A673 (cell line): Measurements from ENCODE around the gene BLOC1S3. TPM values are rescaled to one million over a fixed set of nuclear protein-coding genes. Genes with fewer than 3 reads are reported as not detected.
A peak's percentile ranks its signal among the peaks of the same experiment; 100 is the strongest.

ENCODE experiments used
- Bru-seq: library from RNA; stranded (reverse); fragments of 400-500 nt; gene quantifications from one replicate; lab custom pipeline; 2021; lab: Mats Ljungman, UMichigan
- BruChase-seq, 2 experiments: library from RNA; stranded (reverse); fragments of 400-500 nt; gene quantifications; one replicate each; lab custom pipeline; 2021; lab: Mats Ljungman, UMichigan
- BruUV-seq: library from RNA; stranded (reverse); fragments of 400-500 nt; replicated peaks from 2 replicates; lab custom pipeline; 2021; lab: Mats Ljungman, UMichigan
- CTCF ChIA-PET: fragments of 300-600 bp; sonication (Branson Sonifier 250); formaldehyde crosslinking; loops from one replicate; lab custom pipeline; 2022; ENCODE audit warnings: antibody characterized with exemption; lab: Charles Lee
- POLR2A ChIA-PET: fragments of 300-600 bp; sonication (Branson Sonifier 250); formaldehyde crosslinking; loops from one replicate; lab custom pipeline; 2022; ENCODE audit warnings: antibody characterized with exemption; ENCODE audit not compliant: low non-redundant PET; lab: Charles Lee
- DNase-seq: peaks from one replicate; pipeline ENCODE4 v3.0.0-alpha.2; 2015; ENCODE audit warnings: low spot score
- H3K27ac ChIP-seq: fragments of 200-600 bp; sonication (generic); 2 replicates; pipeline ENCODE4 v1.5.1; 2016; ENCODE audit warnings: mixed run types, low read depth, mild to moderate bottlenecking, mixed read lengths, antibody characterized with exemption, low read length; ENCODE audit not compliant: poor library complexity, severe bottlenecking
- H3K27me3 ChIP-seq: fragments of 200-600 bp; sonication (generic); replicated peaks from 2 replicates; pipeline ENCODE4 v1.6.1; 2017; ENCODE audit warnings: mixed run types, low read depth, mild to moderate bottlenecking, mixed read lengths, antibody characterized with exemption, low read length; ENCODE audit not compliant: insufficient read depth, poor library complexity
- H3K36me3 ChIP-seq: fragments of 200-600 bp; sonication (generic); 2 replicates; pipeline ENCODE4 v1.6.1; 2016; ENCODE audit warnings: mixed run types, mild to moderate bottlenecking, mixed read lengths, antibody characterized with exemption, low read length; ENCODE audit not compliant: insufficient read depth, poor library complexity, severe bottlenecking
- H3K4me1 ChIP-seq: fragments of 200-600 bp; sonication (generic); 2 replicates; pipeline ENCODE4 v1.6.1; 2017; ENCODE audit warnings: mixed run types, mild to moderate bottlenecking, mixed read lengths, antibody characterized with exemption, low read length; ENCODE audit not compliant: insufficient read depth, poor library complexity, severe bottlenecking
- H3K4me3 ChIP-seq: fragments of 200-600 bp; sonication (generic); 2 replicates; pipeline ENCODE4 v1.5.1; 2016; ENCODE audit warnings: low read depth, mixed run types, mild to moderate bottlenecking, mixed read lengths, low read length; ENCODE audit not compliant: poor library complexity, severe bottlenecking
- H3K9me3 ChIP-seq: fragments of 200-600 bp; sonication (generic); 2 replicates; pipeline ENCODE4 v1.6.1; 2016; ENCODE audit warnings: mixed run types, low read depth, mild to moderate bottlenecking, mixed read lengths, antibody characterized with exemption, low read length; ENCODE audit not compliant: poor library complexity, severe bottlenecking
- CTCF ChIP-seq: fragments of 300-800, 200-600 bp; sonication (generic); conservative IDR thresholded peaks from 2 replicates; pipeline ENCODE4 v1.5.1; 2017; ENCODE audit warnings: low read depth, mild to moderate bottlenecking, antibody characterized with exemption, low read length, moderate library complexity, mixed read lengths
- EZH2 ChIP-seq: fragments of 200-600 bp; sonication (generic); IDR thresholded peaks from 2 replicates; pipeline ENCODE4 v1.6.1; 2017; ENCODE audit warnings: borderline replicate concordance, low read depth, mild to moderate bottlenecking, mixed read lengths, antibody characterized with exemption, low read length; ENCODE audit not compliant: poor library complexity, severe bottlenecking
- intact Hi-C: fragments of 100-400 bp; cut with micrococcal nuclease; formaldehyde crosslinking; loops from one replicate; pipeline ENCODE4 v1.10.0; 2022; ENCODE audit not compliant: unreplicated experiment
- long read RNA-seq: library from polyadenylated mRNA; stranded (forward); transcript quantifications from one replicate; pipeline ENCODE4 v2.0.0, GENCODE V29; 2022
- total RNA-seq: library from RNA; stranded (reverse); gene quantifications from 2 replicates; pipeline ENCODE4 v1.2.3, GENCODE V29; 2021

Gene BLOC1S3
- 8.7 and 9.1 TPM in 2 replicates for total RNA-seq
- percentile 55 among the genes with signal in this experiment for Bru-seq, nascent RNA
- percentile 81 among the genes with signal in this experiment for BruChase-seq, experiment 1, labeled RNA remaining after a 2-hour chase
- BruChase-seq, experiment 2, labeled RNA remaining after a 6-hour chase: percentile 71 among the genes with signal in this experiment
- long read RNA-seq, transcript BLOC1S3-202 (1 exons, 732 nt): minor isoform, 5 of 11 reads
- long read RNA-seq, transcript BLOC1S3-201 (2 exons, 2,601 nt): major isoform, 6 of 11 reads
- long read RNA-seq, partial matches to known transcripts: 0 of 11 reads
- long read RNA-seq, other reads (novel, unspliced or antisense): 0 of 11 reads

- peak within 1 kb of the TSS; percentile 77 for H3K4me3 ChIP-seq
- no peaks in the 10 kb centered on the region for H3K36me3 ChIP-seq
- peak within 1 kb of the TSS; percentile 73 for H3K27ac ChIP-seq
- ChIA-PET POLR2A (interaction anchor here (0.6 kb wide), 1 partner anchor 132 kb away, joined by 20 read pairs; no protein-coding TSS in a partner anchor), CTCF (interaction anchor here (0.6 to 1.3 kb wide), 5 partner anchors 71 to 454 kb away, joined by 3 to 4 read pairs (median 3); no protein-coding TSS in a partner anchor)
- peaks cover 7% of the 10 kb centered on the region for H3K4me1 ChIP-seq
- BruUV-seq: no TSS peak
- DNase-seq: peak; percentile 100
- TF ChIP-seq EZH2: no peak
- peak; percentile 51 for TF ChIP-seq CTCF
- H3K27me3 ChIP-seq: no peaks in the 10 kb centered on the region
- intact Hi-C loops: loop anchor here (1.0 kb wide), 1 partner anchor 25 kb away; no protein-coding TSS in a partner anchor
- H3K9me3 ChIP-seq: no peaks in the 10 kb centered on the region
These were observed at the start of gene BLOC1S3 for GRCh38 chr19:45178262-45179071. Gene BLOC1S3, plus strand, starts transcription at chr19:45178784. Its CDS starts 513 bp downstream, at chr19:45179297.

GRCh38 chr19:45128806-45129205 is 49.8 kb upstream of the BLOC1S3 start:
- DNase-seq: no peak
- H3K27ac ChIP-seq: no peak overlapping the region
- ChIA-PET CTCF (no interaction called here), POLR2A (no interaction called here)
- H3K36me3 ChIP-seq: no peaks in the 10 kb centered on the region
- H3K27me3 ChIP-seq: no peaks in the 10 kb centered on the region
- BruUV-seq: no TSS peak
- no peak overlapping the region for H3K4me3 ChIP-seq
- no peaks in the 10 kb centered on the region for H3K9me3 ChIP-seq
- H3K4me1 ChIP-seq: peaks cover 12% of the 10 kb centered on the region
- intact Hi-C loops: no loop called here
- no peak for TF ChIP-seq EZH2
- no peak for TF ChIP-seq CTCF

- CTCF ChIA-PET: no interaction called here
These were observed 48.3 kb upstream of the BLOC1S3 start for GRCh38 chr19:45130236-45130635.

More at GRCh38 chr19:45130236-45130635, 48.3 kb upstream of the BLOC1S3 start:
- no peak for DNase-seq
- Histone ChIP-seq H3K27ac (no peak overlapping the region), H3K36me3 (no peaks in the 10 kb centered on the region), H3K4me1 (peaks cover 8% of the 10 kb centered on the region), H3K4me3 (no peak overlapping the region), H3K27me3 (no peaks in the 10 kb centered on the region), H3K9me3 (no peaks in the 10 kb centered on the region)
- POLR2A ChIA-PET: no interaction called here
- intact Hi-C loops: no loop called here
- TF ChIP-seq CTCF (no peak), EZH2 (no peak)
- no TSS peak for BruUV-seq
